GM18868 (cell line): ENCODE data around the gene IDH2.
A peak's percentile ranks its signal among the peaks of the same experiment; 100 is the strongest.

Source experiments
- ATAC-seq: cut with Tn5 transposase; IDR thresholded peaks from one replicate; pipeline ENCODE4 v1.9.1; 2021; ENCODE audit warnings: mild to moderate bottlenecking, moderate library complexity; ENCODE audit not compliant: unreplicated experiment

Gene IDH2

GRCh38 chr15:90046289-90046688 lies 56.0 kb downstream of the IDH2 start:
- ATAC-seq = no peak

- ATAC-seq = no peak
Measured at GRCh38 chr15:90044916-90045371, 57.3 kb downstream of the IDH2 start.

GRCh38 chr15:90044191-90044590 lies 58.1 kb downstream of the IDH2 start:
- ATAC-seq = no peak

GRCh38 chr15:90043530-90044010 lies 58.7 kb downstream of the IDH2 start:
- no peak for ATAC-seq

- ATAC-seq = no peak
Measured at GRCh38 chr15:90042766-90043529, 59.3 kb downstream of the IDH2 start.

- no peak for ATAC-seq
Measured at GRCh38 chr15:90042356-90042755, 59.9 kb downstream of the IDH2 start.

GRCh38 chr15:90040618-90041017 lies 61.6 kb downstream of the IDH2 start:
- no peak for ATAC-seq

GRCh38 chr15:90039996-90040395 lies 62.3 kb downstream of the IDH2 start:
- no peak for ATAC-seq

- ATAC-seq = no peak
Measured at GRCh38 chr15:90038632-90039095, 63.6 kb downstream of the IDH2 start.

- ATAC-seq = peak; percentile 85
Measured at GRCh38 chr15:90037961-90038631, 64.2 kb downstream of the IDH2 start.

- no peak for ATAC-seq
Measured at GRCh38 chr15:90037511-90037860, 64.8 kb downstream of the IDH2 start.

GRCh38 chr15:90036806-90037510 lies 65.3 kb downstream of the IDH2 start:
- no peak for ATAC-seq

- ATAC-seq = no peak
Measured at GRCh38 chr15:90036343-90036742, 65.9 kb downstream of the IDH2 start.

- ATAC-seq = no peak
Measured at GRCh38 chr15:90035840-90036230, 66.4 kb downstream of the IDH2 start.

GRCh38 chr15:90035095-90035839 lies 67.0 kb downstream of the IDH2 start:
- ATAC-seq = no peak

GRCh38 chr15:90033448-90033847 lies 68.8 kb downstream of the IDH2 start:
- no peak for ATAC-seq
